ENCODE results near the gene INPP5D.

Gene INPP5D

GRCh38 chr2:233228376-233228775, 168.2 kb downstream of the INPP5D start:
- TF ChIP-seq, protein P1, sequence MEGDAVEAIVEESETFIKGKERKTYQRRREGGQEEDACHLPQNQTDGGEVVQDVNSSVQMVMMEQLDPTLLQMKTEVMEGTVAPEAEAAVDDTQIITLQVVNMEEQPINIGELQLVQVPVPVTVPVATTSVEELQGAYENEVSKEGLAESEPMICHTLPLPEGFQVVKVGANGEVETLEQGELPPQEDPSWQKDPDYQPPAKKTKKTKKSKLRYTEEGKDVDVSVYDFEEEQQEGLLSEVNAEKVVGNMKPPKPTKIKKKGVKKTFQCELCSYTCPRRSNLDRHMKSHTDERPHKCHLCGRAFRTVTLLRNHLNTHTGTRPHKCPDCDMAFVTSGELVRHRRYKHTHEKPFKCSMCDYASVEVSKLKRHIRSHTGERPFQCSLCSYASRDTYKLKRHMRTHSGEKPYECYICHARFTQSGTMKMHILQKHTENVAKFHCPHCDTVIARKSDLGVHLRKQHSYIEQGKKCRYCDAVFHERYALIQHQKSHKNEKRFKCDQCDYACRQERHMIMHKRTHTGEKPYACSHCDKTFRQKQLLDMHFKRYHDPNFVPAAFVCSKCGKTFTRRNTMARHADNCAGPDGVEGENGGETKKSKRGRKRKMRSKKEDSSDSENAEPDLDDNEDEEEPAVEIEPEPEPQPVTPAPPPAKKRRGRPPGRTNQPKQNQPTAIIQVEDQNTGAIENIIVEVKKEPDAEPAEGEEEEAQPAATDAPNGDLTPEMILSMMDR (IDR thresholded peaks at IDR 0.05; ENCODE audit: low read length): no peak
- no peak for TF ChIP-seq EZH2 (IDR thresholded peaks at IDR 0.05; ENCODE audit: borderline replicate concordance, low read length)

DNA sequence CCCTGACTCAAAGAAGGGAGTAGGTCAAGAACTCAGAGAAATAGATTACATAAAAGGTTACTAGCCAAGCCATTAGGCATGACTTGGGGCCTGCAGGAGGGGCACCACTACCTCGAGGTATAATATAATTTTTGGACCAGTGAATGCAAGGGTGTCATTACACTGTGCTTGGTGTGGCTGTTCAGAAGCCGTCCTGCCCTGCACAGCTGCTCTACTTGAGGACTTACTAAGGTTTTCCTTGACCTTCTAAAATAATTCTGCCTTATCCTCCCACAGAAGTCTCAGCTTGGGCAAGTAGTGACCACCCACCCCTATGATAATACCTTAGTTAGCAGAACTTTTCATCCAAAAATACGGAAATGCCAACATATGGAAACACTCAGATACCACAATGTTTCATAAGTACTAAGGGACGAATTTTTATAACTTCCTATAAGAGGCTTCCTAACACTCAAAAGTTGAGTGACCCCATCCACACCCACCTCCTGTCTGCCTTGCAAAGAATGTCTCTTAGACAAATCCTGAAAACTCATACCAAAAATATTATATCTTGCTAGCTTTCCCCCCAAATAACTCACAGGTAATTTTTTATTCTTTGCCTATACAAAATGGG, 173.6 kb downstream of the INPP5D start:
- no peak for TF ChIP-seq EZH2 (IDR thresholded peaks at IDR 0.05; ENCODE audit: borderline replicate concordance, low read length)
- TF ChIP-seq, protein P1 (IDR thresholded peaks at IDR 0.05; ENCODE audit: low read length): no peak
- Histone ChIP-seq H3K36me3 (ENCODE audit: insufficient read depth, low read length) (no peaks in the 10 kb centered on the region), H3K9me2 (ENCODE audit: low read depth, low read length) (no peaks in the 10 kb centered on the region), H3K79me2 (ENCODE audit: insufficient read depth, low read length) (no peaks in the 10 kb centered on the region), H3F3A (ENCODE audit: insufficient read depth, low read length) (no peaks in the 10 kb centered on the region), H2AFZ (ENCODE audit: low read length) (no peak overlapping the region), H3K27me3 (ENCODE audit: insufficient read depth, low read length) (no peaks in the 10 kb centered on the region), H3K4me3 (ENCODE audit: low read depth, low read length, poor library complexity, severe bottlenecking) (no peak overlapping the region), H3K4me2 (ENCODE audit: low read length) (no peak overlapping the region), H3K9me3 (ENCODE audit: low read length) (no peaks in the 10 kb centered on the region), H4K20me1 (ENCODE audit: insufficient read depth, low read length) (no peaks in the 10 kb centered on the region), H3K4me1 (ENCODE audit: insufficient read depth, low read length, severe bottlenecking) (no peaks in the 10 kb centered on the region), H3K9ac (ENCODE audit: low read length) (no peak overlapping the region), H3K27ac (ENCODE audit: low read depth, low read length, poor library complexity, severe bottlenecking) (no peak overlapping the region)

More at GRCh38 chr2:233228376-233228775, 168.2 kb downstream of the INPP5D start:
- no peaks in the 10 kb centered on the region for H3K9me3 ChIP-seq (ENCODE audit: low read length)
- H4K20me1 ChIP-seq (ENCODE audit: insufficient read depth, low read length): no peaks in the 10 kb centered on the region
- H3K27ac ChIP-seq (ENCODE audit: low read depth, low read length, poor library complexity, severe bottlenecking): no peak overlapping the region
- H3K36me3 ChIP-seq (ENCODE audit: insufficient read depth, low read length): no peaks in the 10 kb centered on the region
- no peak overlapping the region for H3K4me2 ChIP-seq (ENCODE audit: low read length)
- no peaks in the 10 kb centered on the region for H3K27me3 ChIP-seq (ENCODE audit: insufficient read depth, low read length)
- no peaks in the 10 kb centered on the region for H3K79me2 ChIP-seq (ENCODE audit: insufficient read depth, low read length)
- no peaks in the 10 kb centered on the region for H3F3A ChIP-seq (ENCODE audit: insufficient read depth, low read length)
- H2AFZ ChIP-seq (ENCODE audit: low read length): no peak overlapping the region
- no peak overlapping the region for H3K9ac ChIP-seq (ENCODE audit: low read length)
- H3K4me3 ChIP-seq (ENCODE audit: low read depth, low read length, poor library complexity, severe bottlenecking): no peak overlapping the region
- no peaks in the 10 kb centered on the region for H3K9me2 ChIP-seq (ENCODE audit: low read depth, low read length)
- peaks cover 11% of the 10 kb centered on the region for H3K4me1 ChIP-seq (ENCODE audit: insufficient read depth, low read length, severe bottlenecking)

GRCh38 chr2:233234264-233234663, 174.1 kb downstream of the INPP5D start:
- Histone ChIP-seq H4K20me1 (ENCODE audit: insufficient read depth, low read length) (no peaks in the 10 kb centered on the region), H3K9ac (ENCODE audit: low read length) (no peak overlapping the region), H3K4me3 (ENCODE audit: low read depth, low read length, poor library complexity, severe bottlenecking) (no peak overlapping the region), H3K4me2 (ENCODE audit: low read length) (no peak overlapping the region), H2AFZ (ENCODE audit: low read length) (no peak overlapping the region), H3K4me1 (ENCODE audit: insufficient read depth, low read length, severe bottlenecking) (no peaks in the 10 kb centered on the region), H3K27me3 (ENCODE audit: insufficient read depth, low read length) (no peaks in the 10 kb centered on the region), H3K27ac (ENCODE audit: low read depth, low read length, poor library complexity, severe bottlenecking) (no peak overlapping the region), H3K9me3 (ENCODE audit: low read length) (no peaks in the 10 kb centered on the region), H3K79me2 (ENCODE audit: insufficient read depth, low read length) (no peaks in the 10 kb centered on the region), H3K36me3 (ENCODE audit: insufficient read depth, low read length) (no peaks in the 10 kb centered on the region), H3F3A (ENCODE audit: insufficient read depth, low read length) (no peaks in the 10 kb centered on the region), H3K9me2 (ENCODE audit: low read depth, low read length) (no peaks in the 10 kb centered on the region)
- no peak for TF ChIP-seq EZH2 (IDR thresholded peaks at IDR 0.05; ENCODE audit: borderline replicate concordance, low read length)
- TF ChIP-seq, protein P1 (IDR thresholded peaks at IDR 0.05; ENCODE audit: low read length): no peak

All from OCI-LY1 (cell line).